ENCODE measurements around the gene TMEM61.

TMEM61 gene

DNA sequence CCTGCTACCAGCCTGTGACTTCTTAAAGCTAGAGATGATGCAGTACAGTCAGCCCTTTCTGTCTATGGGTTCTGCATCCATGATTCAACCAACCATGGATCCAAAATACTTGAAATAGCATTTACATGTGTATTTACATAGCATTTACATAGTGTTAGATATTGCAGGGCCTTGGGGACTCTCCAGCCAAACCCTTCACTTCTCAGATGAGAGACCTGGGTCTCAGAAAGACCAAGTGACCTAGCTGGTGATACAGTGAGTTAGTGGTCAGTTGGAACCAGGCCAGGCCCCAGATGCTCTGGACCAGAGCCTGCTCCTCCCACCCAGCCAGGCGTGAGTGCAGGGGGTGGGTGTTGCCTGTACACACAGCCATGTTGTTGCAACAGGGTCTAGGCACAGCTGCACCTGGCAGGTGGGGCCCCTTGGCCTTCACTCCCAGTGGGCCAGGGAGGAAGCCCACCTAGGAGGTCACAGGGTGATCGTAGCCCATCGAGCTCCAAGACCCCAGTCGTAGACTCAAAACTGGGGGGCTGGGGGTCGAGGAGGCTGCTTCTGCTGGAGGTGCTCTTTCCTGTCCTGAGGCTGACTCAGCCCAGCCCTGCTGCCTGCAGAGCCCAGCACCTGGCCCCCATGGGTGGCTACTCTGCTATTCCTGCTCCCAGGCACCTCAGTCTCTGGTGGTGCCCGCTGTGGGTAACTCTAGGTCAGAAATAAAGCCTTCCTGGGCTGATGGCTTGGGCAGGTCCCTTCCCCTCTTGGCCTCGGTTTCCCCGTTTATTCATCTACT, 7.7 kb downstream of the TMEM61 start:
- in situ Hi-C loops (cut with HindIII; ENCODE audit: low sequenced_read_pairs): no loop called here
- H3K4me3 ChIP-seq (ENCODE audit: low read depth, low read length): no peak overlapping the region
- no peak for DNase-seq (ENCODE audit: low read depth, low spot score)
- TF ChIP-seq, protein P1, sequence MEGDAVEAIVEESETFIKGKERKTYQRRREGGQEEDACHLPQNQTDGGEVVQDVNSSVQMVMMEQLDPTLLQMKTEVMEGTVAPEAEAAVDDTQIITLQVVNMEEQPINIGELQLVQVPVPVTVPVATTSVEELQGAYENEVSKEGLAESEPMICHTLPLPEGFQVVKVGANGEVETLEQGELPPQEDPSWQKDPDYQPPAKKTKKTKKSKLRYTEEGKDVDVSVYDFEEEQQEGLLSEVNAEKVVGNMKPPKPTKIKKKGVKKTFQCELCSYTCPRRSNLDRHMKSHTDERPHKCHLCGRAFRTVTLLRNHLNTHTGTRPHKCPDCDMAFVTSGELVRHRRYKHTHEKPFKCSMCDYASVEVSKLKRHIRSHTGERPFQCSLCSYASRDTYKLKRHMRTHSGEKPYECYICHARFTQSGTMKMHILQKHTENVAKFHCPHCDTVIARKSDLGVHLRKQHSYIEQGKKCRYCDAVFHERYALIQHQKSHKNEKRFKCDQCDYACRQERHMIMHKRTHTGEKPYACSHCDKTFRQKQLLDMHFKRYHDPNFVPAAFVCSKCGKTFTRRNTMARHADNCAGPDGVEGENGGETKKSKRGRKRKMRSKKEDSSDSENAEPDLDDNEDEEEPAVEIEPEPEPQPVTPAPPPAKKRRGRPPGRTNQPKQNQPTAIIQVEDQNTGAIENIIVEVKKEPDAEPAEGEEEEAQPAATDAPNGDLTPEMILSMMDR (IDR thresholded peaks at IDR 0.05; ENCODE audit: low read depth, low read length): no peak

DNA sequence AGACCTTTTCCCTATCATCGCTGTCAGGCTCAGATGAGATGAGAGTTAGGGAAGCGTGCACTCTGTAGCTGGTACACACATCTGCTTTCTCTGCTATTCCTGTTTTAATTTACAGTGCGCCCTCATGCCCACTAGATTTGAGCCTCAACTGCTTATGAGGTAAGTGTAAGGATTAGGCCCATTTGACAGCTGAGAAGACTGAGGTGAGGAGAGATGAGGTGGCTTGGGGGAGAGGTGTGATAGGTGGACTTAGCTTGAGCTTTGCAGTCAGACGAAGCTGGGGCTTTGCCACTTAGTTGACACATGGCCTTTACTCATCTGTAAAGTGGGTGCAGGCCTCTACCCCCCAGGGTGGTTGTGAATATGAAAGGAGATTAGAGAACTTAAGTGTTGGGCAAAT, 8.5 kb downstream of the TMEM61 start:
- H3K4me3 ChIP-seq (ENCODE audit: low read depth, low read length): no peak overlapping the region
- no peak for DNase-seq (ENCODE audit: low read depth, low spot score)
- in situ Hi-C loops (cut with HindIII; ENCODE audit: low sequenced_read_pairs): no loop called here
- TF ChIP-seq, protein P1 (IDR thresholded peaks at IDR 0.05; ENCODE audit: low read depth, low read length): no peak

DNA sequence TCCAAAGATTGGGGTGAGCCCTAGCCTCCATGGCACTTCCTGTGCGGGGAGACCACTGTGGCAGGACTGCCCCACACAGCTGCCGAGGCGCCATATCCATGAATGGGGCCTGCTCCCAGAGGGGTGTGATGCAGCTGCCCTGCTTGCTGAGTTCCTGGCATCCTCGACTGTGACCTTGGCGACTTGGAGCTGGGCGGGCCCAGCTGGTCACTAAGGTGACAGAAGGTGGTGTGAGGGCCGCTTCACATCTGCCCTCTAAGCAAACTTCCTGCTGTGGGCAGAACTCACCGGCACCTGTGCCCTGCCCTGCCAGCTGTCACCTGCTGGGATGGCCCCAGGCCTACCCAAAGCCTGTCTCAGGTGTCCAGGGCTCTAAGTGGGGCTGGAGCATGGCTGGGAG, 9.0 kb downstream of the TMEM61 start:
- in situ Hi-C loops (cut with HindIII; ENCODE audit: low sequenced_read_pairs): no loop called here
- DNase-seq (ENCODE audit: low read depth, low spot score): no peak
- TF ChIP-seq, protein P1 (IDR thresholded peaks at IDR 0.05; ENCODE audit: low read depth, low read length): no peak
- no peak overlapping the region for H3K4me3 ChIP-seq (ENCODE audit: low read depth, low read length)

DNA sequence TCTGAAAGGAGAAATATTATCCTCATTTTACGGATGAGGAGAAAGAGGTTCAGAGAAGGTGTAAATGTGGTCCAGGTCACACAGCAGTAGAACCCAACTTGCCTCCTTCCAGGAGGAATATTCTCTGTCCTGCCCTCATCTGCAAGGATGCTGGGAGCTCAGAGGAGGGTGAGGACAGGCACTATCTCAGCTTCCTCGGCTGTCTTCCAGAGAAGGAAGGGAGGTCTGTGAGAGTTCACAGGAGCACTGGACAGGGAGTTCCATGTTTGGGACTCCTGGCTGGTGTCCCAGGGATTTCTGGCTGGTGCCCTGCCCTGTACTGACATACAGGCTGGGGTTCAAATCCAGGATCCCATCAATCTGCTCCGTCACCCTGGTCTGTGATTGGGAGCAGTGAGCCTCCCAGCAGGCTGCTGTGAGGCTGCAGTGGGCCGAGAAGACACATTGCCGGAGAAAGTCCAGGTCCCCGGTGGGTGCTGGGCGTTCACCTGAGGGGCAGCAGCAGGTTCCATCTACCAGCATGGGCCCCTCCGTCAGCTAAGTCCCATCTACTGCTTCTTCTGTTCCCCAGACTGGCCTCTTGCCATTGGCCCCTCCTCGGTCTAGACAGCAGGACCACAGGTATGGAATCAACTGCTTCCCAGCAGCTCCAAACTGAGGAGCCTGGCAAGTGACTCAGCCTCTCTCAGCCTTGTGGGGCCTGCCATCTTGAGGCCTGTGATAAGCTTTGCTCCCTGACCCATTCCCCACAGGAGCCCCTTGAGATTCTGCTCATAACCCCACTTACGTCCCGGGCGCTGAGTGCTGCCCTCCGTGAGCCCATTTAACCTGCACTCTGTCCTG, 9.8 kb downstream of the TMEM61 start:
- no peak for DNase-seq (ENCODE audit: low read depth, low spot score)
- H3K4me3 ChIP-seq (ENCODE audit: low read depth, low read length): no peak overlapping the region
- TF ChIP-seq, protein P1 (IDR thresholded peaks at IDR 0.05; ENCODE audit: low read depth, low read length): no peak
- in situ Hi-C loops (cut with HindIII; ENCODE audit: low sequenced_read_pairs): no loop called here

DNA sequence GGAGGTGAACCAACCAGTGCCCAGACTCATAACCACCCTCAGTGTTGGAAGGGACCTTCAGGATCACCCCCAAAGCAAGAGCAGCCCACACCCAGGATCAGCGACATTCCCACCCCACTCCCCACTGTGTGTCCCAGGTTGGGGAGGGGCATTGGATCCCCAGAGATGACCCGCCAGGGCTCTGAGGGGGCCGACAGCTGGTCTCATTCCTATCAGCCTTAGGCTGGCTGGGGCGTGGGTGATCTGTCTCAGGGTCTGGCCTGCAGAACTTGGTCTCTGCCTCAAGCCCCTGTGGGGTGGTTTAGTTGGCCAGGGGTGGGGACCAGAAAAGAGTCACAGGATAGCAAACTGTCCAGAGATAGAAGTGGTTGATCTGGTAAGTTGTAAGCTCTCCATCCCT, 10.5 kb downstream of the TMEM61 start:
- H3K4me3 ChIP-seq (ENCODE audit: low read depth, low read length): no peak overlapping the region
- TF ChIP-seq, protein P1 (IDR thresholded peaks at IDR 0.05; ENCODE audit: low read depth, low read length): no peak
- in situ Hi-C loops (cut with HindIII; ENCODE audit: low sequenced_read_pairs): no loop called here
- no peak for DNase-seq (ENCODE audit: low read depth, low spot score)

DNA sequence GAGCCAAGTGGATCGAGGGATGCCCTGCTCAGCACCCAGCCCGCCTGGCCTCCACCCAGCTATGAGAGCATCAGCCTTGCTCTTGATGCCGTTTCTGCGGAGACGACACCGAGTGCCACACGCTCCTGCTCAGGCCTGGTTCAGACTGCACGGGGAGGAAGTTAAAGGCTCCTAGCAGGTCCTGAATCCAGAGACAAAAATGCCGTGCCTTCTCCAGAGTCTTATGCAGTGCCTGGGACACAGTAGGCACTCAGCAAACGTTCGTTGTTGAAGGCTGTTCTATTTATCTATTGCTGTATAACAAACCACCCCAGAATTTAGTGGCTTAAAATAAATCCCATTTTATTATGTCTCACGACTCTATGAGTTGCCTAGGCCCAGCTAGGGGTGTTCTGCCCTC, 11.5 kb downstream of the TMEM61 start:
- no peak for DNase-seq (ENCODE audit: low read depth, low spot score)
- no peak overlapping the region for H3K4me3 ChIP-seq (ENCODE audit: low read depth, low read length)
- TF ChIP-seq, protein P1 (IDR thresholded peaks at IDR 0.05; ENCODE audit: low read depth, low read length): no peak
- in situ Hi-C loops (cut with HindIII; ENCODE audit: low sequenced_read_pairs): no loop called here
